GM23338 (cell line): ENCODE measurements around the gene PEDS1. TPM values are rescaled to one million over a fixed set of nuclear protein-coding genes. Genes with fewer than 3 reads are reported as not detected.
A peak's percentile ranks its signal among the peaks of the same experiment; 100 is the strongest.
"Not testable (repeated sequence)": the region's sequence is repeated elsewhere in the genome, so short reads cannot be mapped to it uniquely, and the experiment has no call there.

Experiments
- ATAC-seq: fragments of 200-7000 bp; cut with Tn5 transposase; 3 replicates; pipeline ENCODE4 v1.9.1; 2020
- DNase-seq: peaks from one replicate; pipeline ENCODE4 v3.0.0-alpha.2; 2015; ENCODE audit warnings: low spot score
- H2AFZ ChIP-seq: fragments of 200-600 bp; sonication (generic); 2 replicates; pipeline ENCODE4 v1.8.0; 2016; ENCODE audit warnings: antibody characterized with exemption, mild to moderate bottlenecking, moderate library complexity
- H3F3A ChIP-seq: fragments of 200-600 bp; sonication (generic); replicated peaks from 2 replicates; pipeline ENCODE4 v1.8.0; 2017; ENCODE audit warnings: antibody characterized with exemption, mixed run types, low read depth
- H3K27ac ChIP-seq: fragments of 200-600 bp; sonication (generic); 2 replicates; pipeline ENCODE4 v1.6.1; 2016; ENCODE audit warnings: low read depth
- H3K27me3 ChIP-seq: fragments of 200-600 bp; sonication (generic); 2 replicates; pipeline ENCODE4 v1.8.0; 2016; ENCODE audit warnings: mild to moderate bottlenecking, mixed run types, moderate library complexity; ENCODE audit not compliant: insufficient read depth
- H3K36me3 ChIP-seq: fragments of 200-600 bp; sonication (generic); 2 replicates; pipeline ENCODE4 v1.8.0; 2016; ENCODE audit warnings: mild to moderate bottlenecking; ENCODE audit not compliant: insufficient read depth
- H3K4me1 ChIP-seq: fragments of 200-600 bp; sonication (generic); 2 replicates; pipeline ENCODE4 v1.8.0; 2016; ENCODE audit warnings: mild to moderate bottlenecking, moderate library complexity; ENCODE audit not compliant: insufficient read depth
- H3K4me2 ChIP-seq: fragments of 200-600 bp; sonication (generic); 2 replicates; pipeline ENCODE4 v1.7.1; 2017; ENCODE audit warnings: mixed run types
- H3K4me3 ChIP-seq: fragments of 200-600 bp; sonication (generic); 2 replicates; pipeline ENCODE4 v1.6.1; 2016; ENCODE audit warnings: mixed run types
- H3K79me2 ChIP-seq: fragments of 200-600 bp; sonication (generic); replicated peaks from 2 replicates; pipeline ENCODE4 v1.8.0; 2017; ENCODE audit warnings: mild to moderate bottlenecking; ENCODE audit not compliant: insufficient read depth
- H3K9me2 ChIP-seq: fragments of 200-600 bp; sonication (generic); 2 replicates; pipeline ENCODE4 v1.8.0; 2017; ENCODE audit not compliant: insufficient read depth
- H4K20me1 ChIP-seq: fragments of 200-600 bp; sonication (generic); replicated peaks from 2 replicates; pipeline ENCODE4 v1.8.0; 2017; ENCODE audit warnings: mild to moderate bottlenecking; ENCODE audit not compliant: insufficient read depth
- H3K27ac Mint-ChIP-seq: 2 replicates; pipeline ENCODE4 v1.8.0; 2020; ENCODE audit warnings: inconsistent platforms, mild to moderate bottlenecking, moderate library complexity, mixed read lengths
- H3K27me3 Mint-ChIP-seq: 3 replicates; pipeline ENCODE4 v1.8.0; 2022; ENCODE audit warnings: low read depth, mild to moderate bottlenecking, moderate library complexity, mixed read lengths, inconsistent platforms; ENCODE audit not compliant: insufficient read depth, poor library complexity
- H3K36me3 Mint-ChIP-seq: 3 replicates; pipeline ENCODE4 v1.8.0; 2021; ENCODE audit warnings: low read depth, mild to moderate bottlenecking, inconsistent platforms, moderate library complexity, mixed read lengths
- H3K4me1 Mint-ChIP-seq: 3 replicates; pipeline ENCODE4 v1.8.0; 2020; ENCODE audit warnings: mild to moderate bottlenecking, inconsistent platforms, mixed read lengths
- H3K4me3 Mint-ChIP-seq: 3 replicates; pipeline ENCODE4 v1.8.0; 2021; ENCODE audit warnings: moderate library complexity, mild to moderate bottlenecking, inconsistent platforms, mixed read lengths
- H3K9me3 Mint-ChIP-seq: 3 replicates; pipeline ENCODE4 v1.8.0; 2020; ENCODE audit warnings: moderate library complexity, mild to moderate bottlenecking, inconsistent platforms, mixed read lengths
- CREB1 ChIP-seq: fragments of 250-450 bp; sonication (Bioruptor Pico); IDR thresholded peaks from 2 replicates; pipeline ENCODE4 v1.5.0; 2020; ENCODE audit warnings: low read depth, mild to moderate bottlenecking, moderate library complexity
- EZH2 ChIP-seq: fragments of 200-600 bp; sonication (generic); IDR thresholded peaks from one replicate; pipeline ENCODE4 v1.8.0; 2017; ENCODE audit warnings: antibody characterized with exemption, mild to moderate bottlenecking, low read depth; ENCODE audit not compliant: unreplicated experiment
- EZH2phosphoT487 ChIP-seq: fragments of 200-600 bp; sonication (generic); IDR thresholded peaks from one replicate; pipeline ENCODE4 v1.8.1; 2018; ENCODE audit warnings: antibody characterized with exemption; ENCODE audit not compliant: unreplicated experiment
- JUNB ChIP-seq: IDR thresholded peaks from one replicate; pipeline ENCODE4 v1.6.1; 2016; ENCODE audit warnings: antibody characterized with exemption; ENCODE audit not compliant: unreplicated experiment
- NANOG ChIP-seq: IDR thresholded peaks from 2 replicates; pipeline ENCODE4 v1.6.1; 2016; ENCODE audit warnings: antibody characterized with exemption, borderline replicate concordance
- POLR2AphosphoS5 ChIP-seq: IDR thresholded peaks from 2 replicates; pipeline ENCODE4 v1.6.1; 2016; ENCODE audit warnings: antibody characterized with exemption, low read depth
- STAT1 ChIP-seq: IDR thresholded peaks from one replicate; pipeline ENCODE4 v1.6.1; 2016; ENCODE audit warnings: antibody characterized with exemption; ENCODE audit not compliant: unreplicated experiment
- ZNF114 ChIP-seq: fragments of 250-450 bp; sonication (Bioruptor Pico); IDR thresholded peaks from 2 replicates; pipeline ENCODE4 v1.5.0; 2020; ENCODE audit warnings: mild to moderate bottlenecking, moderate library complexity
- ZNF331 ChIP-seq: fragments of 250-450 bp; sonication (Bioruptor Pico); IDR thresholded peaks from 2 replicates; pipeline ENCODE4 v1.5.0; 2020; ENCODE audit warnings: low read depth, mild to moderate bottlenecking, moderate library complexity
- polyA plus RNA-seq: library from polyadenylated mRNA; unstranded; fragments of >200 nt; fragmentation: Nextera tagmentation; extraction: Ambion mirVana; gene quantifications from 2 replicates; pipeline ENCODE4 v1.2.1, GENCODE V29; 2016
- total RNA-seq: library from RNA; depleted of rRNA; stranded (reverse); fragments of >200 nt; shearing (Covaris generic); gene quantifications from 2 replicates; pipeline ENCODE4 v1.2.3, GENCODE V29; 2014
- TF ChIP-seq, protein P1 (sequence below), 2 experiments: fragments of 200-600 bp in 1 of 2; sonication (generic) in 1 of 2; conservative IDR thresholded peaks; 2 replicates each; pipeline versions ENCODE4 v1.5.1 to v1.6.1; 2016 to 2017; ENCODE audit warnings: antibody characterized with exemption in 2 of 2, low read depth in 2 of 2, mild to moderate bottlenecking in 2 of 2, moderate library complexity in 1 of 2
- TF ChIP-seq, protein P2 (sequence below): IDR thresholded peaks from one replicate; pipeline ENCODE4 v1.6.1; 2018; ENCODE audit warnings: antibody characterized with exemption; ENCODE audit not compliant: unreplicated experiment
- TF ChIP-seq, protein P3 (sequence below): IDR thresholded peaks from 2 replicates; pipeline ENCODE4 v1.6.1; 2016; ENCODE audit warnings: antibody characterized with exemption

The PEDS1 gene
- total and polyA plus RNA-seq, 2 experiments from 2014 or later = 34.5 to 43.6 TPM

DNA sequence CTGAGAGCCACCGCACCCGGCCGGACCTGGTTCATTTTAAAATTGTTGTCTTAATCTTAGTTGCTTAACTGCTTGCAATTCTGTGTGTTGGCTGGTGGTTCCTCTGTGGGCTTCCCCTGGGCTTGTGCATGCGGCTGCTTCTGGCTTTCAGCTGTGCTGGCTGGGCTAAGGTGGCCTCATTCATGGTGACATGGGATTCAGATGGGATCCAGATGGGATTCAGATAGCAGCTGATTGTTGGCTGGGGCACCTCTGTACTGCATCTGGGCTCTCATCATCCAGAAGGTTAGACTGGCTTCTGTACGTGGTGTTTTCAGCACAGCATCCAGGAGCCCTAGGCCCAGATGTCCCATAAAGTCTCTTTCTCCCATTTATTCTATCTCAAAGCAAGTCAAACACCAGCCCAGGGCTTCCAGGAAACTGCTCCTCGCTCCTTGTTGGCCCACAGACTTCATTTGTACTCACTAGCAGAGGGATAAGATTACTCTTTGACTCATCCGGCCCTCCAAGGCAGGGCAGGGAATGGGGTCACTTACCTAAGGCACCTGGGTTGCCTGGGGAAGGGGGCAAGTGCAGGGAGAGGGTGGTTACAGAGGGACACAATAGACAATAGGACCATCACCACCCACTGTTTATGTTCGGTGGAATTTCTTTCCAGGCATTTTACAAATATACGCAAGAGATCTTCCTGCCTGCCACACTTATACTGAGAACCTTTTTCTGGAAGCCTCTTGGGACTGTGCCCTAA is 10.2 kb upstream of the PEDS1 start:
- Histone ChIP-seq H3K27me3 (no peaks in the 10 kb centered on the region), H3K27ac (no peak overlapping the region), H3K9me2 (no peaks in the 10 kb centered on the region), H3F3A (0 out of 2 replicates have a peak, but pooled peaks cover 3% of the 10 kb centered on the region), H3K79me2 (no peaks in the 10 kb centered on the region), H3K4me3 (no peak overlapping the region), H3K4me1 (peaks cover 17% of the 10 kb centered on the region), H3K36me3 (no peaks in the 10 kb centered on the region; the same call in 1 of the 2 replicates), H4K20me1 (no peaks in the 10 kb centered on the region), H3K4me2 (no peak overlapping the region), H2AFZ (0 out of 2 replicates have a peak overlapping the region, but pooled peaks have one; percentile 18)
- no peaks in the 10 kb centered on the region for H3K36me3 Mint-ChIP-seq
- peaks cover 20% of the 10 kb centered on the region for H3K4me1 Mint-ChIP-seq
- DNase-seq (no peak), ATAC-seq (peak; percentile 17; the same call in 2 of the 3 replicates)
- no peaks in the 10 kb centered on the region for H3K9me3 Mint-ChIP-seq
- TF ChIP-seq, protein P1, sequence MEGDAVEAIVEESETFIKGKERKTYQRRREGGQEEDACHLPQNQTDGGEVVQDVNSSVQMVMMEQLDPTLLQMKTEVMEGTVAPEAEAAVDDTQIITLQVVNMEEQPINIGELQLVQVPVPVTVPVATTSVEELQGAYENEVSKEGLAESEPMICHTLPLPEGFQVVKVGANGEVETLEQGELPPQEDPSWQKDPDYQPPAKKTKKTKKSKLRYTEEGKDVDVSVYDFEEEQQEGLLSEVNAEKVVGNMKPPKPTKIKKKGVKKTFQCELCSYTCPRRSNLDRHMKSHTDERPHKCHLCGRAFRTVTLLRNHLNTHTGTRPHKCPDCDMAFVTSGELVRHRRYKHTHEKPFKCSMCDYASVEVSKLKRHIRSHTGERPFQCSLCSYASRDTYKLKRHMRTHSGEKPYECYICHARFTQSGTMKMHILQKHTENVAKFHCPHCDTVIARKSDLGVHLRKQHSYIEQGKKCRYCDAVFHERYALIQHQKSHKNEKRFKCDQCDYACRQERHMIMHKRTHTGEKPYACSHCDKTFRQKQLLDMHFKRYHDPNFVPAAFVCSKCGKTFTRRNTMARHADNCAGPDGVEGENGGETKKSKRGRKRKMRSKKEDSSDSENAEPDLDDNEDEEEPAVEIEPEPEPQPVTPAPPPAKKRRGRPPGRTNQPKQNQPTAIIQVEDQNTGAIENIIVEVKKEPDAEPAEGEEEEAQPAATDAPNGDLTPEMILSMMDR (conservative IDR thresholded peaks at IDR 0.05; ENCODE audit: low read depth in 2 of 2) = no peak
- TF ChIP-seq POLR2AphosphoS5 (no peak), ZNF114 (no peak), NANOG (no peak), STAT1 (no peak), CREB1 (CRISPR knock-in tag) (no peak), EZH2 (no peak), JUNB (no peak)
- H3K27me3 Mint-ChIP-seq = peaks cover 7% of the 10 kb centered on the region
- no peak overlapping the region for H3K4me3 Mint-ChIP-seq
- peak overlapping the region; percentile 83 for H3K27ac Mint-ChIP-seq

DNA sequence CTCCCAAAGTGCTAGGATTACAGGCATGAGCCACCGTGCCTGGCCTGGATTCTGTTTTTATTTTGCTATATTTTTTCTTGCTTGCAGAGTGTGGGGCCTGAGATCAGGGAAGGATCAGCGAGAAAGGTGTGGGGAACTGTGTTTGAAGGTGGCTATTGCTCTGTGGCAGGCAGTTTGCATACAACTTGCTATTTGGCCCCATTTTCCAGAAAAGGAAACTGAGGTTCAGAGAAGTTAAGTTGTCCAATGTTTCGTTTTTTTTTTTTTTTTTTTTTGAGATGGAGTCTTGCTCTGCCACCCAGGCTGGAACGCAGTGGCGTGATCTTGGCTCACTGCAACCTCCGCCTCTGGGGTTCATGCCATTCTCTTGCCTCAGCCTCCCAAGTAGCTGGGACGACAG is 8.0 kb upstream of the PEDS1 start:
- peaks cover 20% of the 10 kb centered on the region for H3K4me1 Mint-ChIP-seq
- not testable (repeated sequence) for H3K27ac ChIP-seq, H3K36me3 ChIP-seq, H2AFZ ChIP-seq, DNase-seq, H3K9me2 ChIP-seq, H3K4me3 ChIP-seq, H3K9me3 Mint-ChIP-seq, H4K20me1 ChIP-seq, H3K4me2 ChIP-seq, ATAC-seq, H3F3A ChIP-seq, H3K79me2 ChIP-seq, H3K27me3 ChIP-seq, H3K36me3 Mint-ChIP-seq, H3K4me3 Mint-ChIP-seq, H3K27ac Mint-ChIP-seq, H3K27me3 Mint-ChIP-seq
- peaks cover 13% of the 10 kb centered on the region for H3K4me1 ChIP-seq

DNA sequence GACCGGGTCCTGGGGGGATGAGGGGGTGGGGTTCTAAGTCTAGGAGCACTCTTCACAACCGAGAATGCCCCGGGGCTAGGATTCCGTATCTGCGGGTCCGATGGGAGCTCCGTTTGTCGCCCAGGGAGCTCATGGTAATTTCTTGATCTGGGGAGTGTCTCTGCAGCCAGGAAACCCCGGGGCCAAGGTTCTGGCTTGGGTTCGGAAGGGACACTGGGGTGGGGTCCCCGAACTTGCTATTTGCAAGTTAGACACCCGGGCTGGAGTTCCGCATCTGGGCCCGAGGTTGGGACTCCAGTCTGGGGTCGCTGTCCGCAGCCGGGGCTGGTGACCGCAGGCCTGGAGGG is 397 bp downstream of the PEDS1 start:
- Histone ChIP-seq H3K79me2 (peaks cover 42% of the 10 kb centered on the region), H3F3A (0 out of 2 replicates have a peak, but pooled peaks cover 7% of the 10 kb centered on the region), H3K4me2 (peak overlapping the region; percentile 96), H3K27ac (no peak overlapping the region), H3K27me3 (peaks cover 7% of the 10 kb centered on the region), H3K9me2 (no peaks in the 10 kb centered on the region), H4K20me1 (peaks cover 19% of the 10 kb centered on the region), H3K36me3 (no peaks in the 10 kb centered on the region), H2AFZ (peak overlapping the region; percentile 63), H3K4me1 (peaks cover 32% of the 10 kb centered on the region), H3K4me3 (peak overlapping the region; percentile 91)
- peak overlapping the region; percentile 87 for H3K4me3 Mint-ChIP-seq
- H3K9me3 Mint-ChIP-seq = no peaks in the 10 kb centered on the region
- DNase-seq (peak; percentile 46), ATAC-seq (no peak; the same call in 1 of the 3 replicates)
- H3K4me1 Mint-ChIP-seq = peaks cover 38% of the 10 kb centered on the region
- peaks cover 15% of the 10 kb centered on the region for H3K36me3 Mint-ChIP-seq
- peaks cover 24% of the 10 kb centered on the region for H3K27me3 Mint-ChIP-seq
- H3K27ac Mint-ChIP-seq = peak overlapping the region; percentile 11; the same call in 1 of the 2 replicates
- TF ChIP-seq, protein P2, sequence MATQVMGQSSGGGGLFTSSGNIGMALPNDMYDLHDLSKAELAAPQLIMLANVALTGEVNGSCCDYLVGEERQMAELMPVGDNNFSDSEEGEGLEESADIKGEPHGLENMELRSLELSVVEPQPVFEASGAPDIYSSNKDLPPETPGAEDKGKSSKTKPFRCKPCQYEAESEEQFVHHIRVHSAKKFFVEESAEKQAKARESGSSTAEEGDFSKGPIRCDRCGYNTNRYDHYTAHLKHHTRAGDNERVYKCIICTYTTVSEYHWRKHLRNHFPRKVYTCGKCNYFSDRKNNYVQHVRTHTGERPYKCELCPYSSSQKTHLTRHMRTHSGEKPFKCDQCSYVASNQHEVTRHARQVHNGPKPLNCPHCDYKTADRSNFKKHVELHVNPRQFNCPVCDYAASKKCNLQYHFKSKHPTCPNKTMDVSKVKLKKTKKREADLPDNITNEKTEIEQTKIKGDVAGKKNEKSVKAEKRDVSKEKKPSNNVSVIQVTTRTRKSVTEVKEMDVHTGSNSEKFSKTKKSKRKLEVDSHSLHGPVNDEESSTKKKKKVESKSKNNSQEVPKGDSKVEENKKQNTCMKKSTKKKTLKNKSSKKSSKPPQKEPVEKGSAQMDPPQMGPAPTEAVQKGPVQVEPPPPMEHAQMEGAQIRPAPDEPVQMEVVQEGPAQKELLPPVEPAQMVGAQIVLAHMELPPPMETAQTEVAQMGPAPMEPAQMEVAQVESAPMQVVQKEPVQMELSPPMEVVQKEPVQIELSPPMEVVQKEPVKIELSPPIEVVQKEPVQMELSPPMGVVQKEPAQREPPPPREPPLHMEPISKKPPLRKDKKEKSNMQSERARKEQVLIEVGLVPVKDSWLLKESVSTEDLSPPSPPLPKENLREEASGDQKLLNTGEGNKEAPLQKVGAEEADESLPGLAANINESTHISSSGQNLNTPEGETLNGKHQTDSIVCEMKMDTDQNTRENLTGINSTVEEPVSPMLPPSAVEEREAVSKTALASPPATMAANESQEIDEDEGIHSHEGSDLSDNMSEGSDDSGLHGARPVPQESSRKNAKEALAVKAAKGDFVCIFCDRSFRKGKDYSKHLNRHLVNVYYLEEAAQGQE = no peak
- TF ChIP-seq ZNF331 (CRISPR knock-in tag) = no peak
- TF ChIP-seq EZH2phosphoT487 = no peak
- no peak for TF ChIP-seq EZH2
- TF ChIP-seq, protein P3, sequence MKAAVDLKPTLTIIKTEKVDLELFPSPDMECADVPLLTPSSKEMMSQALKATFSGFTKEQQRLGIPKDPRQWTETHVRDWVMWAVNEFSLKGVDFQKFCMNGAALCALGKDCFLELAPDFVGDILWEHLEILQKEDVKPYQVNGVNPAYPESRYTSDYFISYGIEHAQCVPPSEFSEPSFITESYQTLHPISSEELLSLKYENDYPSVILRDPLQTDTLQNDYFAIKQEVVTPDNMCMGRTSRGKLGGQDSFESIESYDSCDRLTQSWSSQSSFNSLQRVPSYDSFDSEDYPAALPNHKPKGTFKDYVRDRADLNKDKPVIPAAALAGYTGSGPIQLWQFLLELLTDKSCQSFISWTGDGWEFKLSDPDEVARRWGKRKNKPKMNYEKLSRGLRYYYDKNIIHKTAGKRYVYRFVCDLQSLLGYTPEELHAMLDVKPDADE = no peak
